Right lobe of liver (tissue), 6 donors: Measurements from ENCODE around the gene NAP1L1. TPM values are rescaled to one million over a fixed set of nuclear protein-coding genes. Genes with fewer than 3 reads are reported as not detected.
A peak's percentile ranks its signal among the peaks of the same experiment; 100 is the strongest.
"Not testable (repeated sequence)": the region's sequence is repeated elsewhere in the genome, so short reads cannot be mapped to it uniquely, and the experiment has no call there.

Source experiments
- ATAC-seq, 4 donors: fragments of 200-7000 bp; cut with Tn5 transposase; one replicate each; pipeline ENCODE4 v1.9.1; 2020; ENCODE audit warnings: mild to moderate bottlenecking in 4 of 4, moderate library complexity in 4 of 4
- DNase-seq, 3 donors: peaks; one replicate each; pipeline ENCODE4 v3.0.0-alpha.2; 2020
- H3K27ac ChIP-seq, 3 donors: fragments of 200-600 bp; one replicate each; pipeline ENCODE4 v1.8.0; 2022
- H3K27me3 ChIP-seq, 2 donors: fragments of 200-600 bp; one replicate each; pipeline ENCODE4 v1.8.0; 2022
- H3K36me3 ChIP-seq, 4 donors: fragments of 200-600 bp; sonication (generic) in 1 of 4; one replicate each; pipeline versions ENCODE4 v1.5.1 to v1.8.0; 2017 to 2022; ENCODE audit warnings: control low read depth in 1 of 4
- H3K4me1 ChIP-seq, 4 donors: fragments of 200-600 bp; sonication (generic) in 1 of 4; one replicate each; pipeline versions ENCODE4 v1.5.1 to v1.8.0; 2017 to 2022; ENCODE audit warnings: control low read depth in 1 of 4
- H3K4me3 ChIP-seq, 3 donors: fragments of 200-600 bp; one replicate each; pipeline ENCODE4 v1.8.0; 2022
- H3K9me3 ChIP-seq, 4 donors: fragments of 200-600 bp; sonication (generic) in 1 of 4; one replicate each; pipeline versions ENCODE4 v1.5.1 to v1.8.0; 2017 to 2022; ENCODE audit warnings: control low read depth in 1 of 4
- POLR2A ChIP-seq: fragments of 450-650 bp; IDR thresholded peaks from one replicate; pipeline ENCODE4 v1.6.1; 2017; ENCODE audit warnings: antibody characterized with exemption, mild to moderate bottlenecking
- WGBS: methylation state at CpG from one replicate; pipeline ENCODE4 v1.1.6; 2018; ENCODE audit warnings: low coverage, low lambda C conversion rate; ENCODE audit not compliant: insufficient coverage; ENCODE audit errors: missing lambda C conversion rate; 5-methylcytosine and 5-hydroxymethylcytosine counted together
- intact Hi-C, 2 donors: fragments of 100-400 bp; cut with DNase I; formaldehyde crosslinking; loops; one replicate each; pipeline versions ENCODE4 v1.11.2 to v1.14.1; 2022
- total RNA-seq, 6 experiments: library from RNA; depleted of rRNA in 2 of 6; stranded (reverse); fragments of >200 nt in 2 of 6; fragmentation: NEBNext Ultra II Directional in 3 of 6; extraction: Animal tissue kit (Norgen Biotek cat#: 25700) in 3 of 6; gene quantifications; one replicate each; pipeline versions ENCODE4 v1.1.0 to v1.2.4, GENCODE V29; 2016 to 2023
- TF ChIP-seq, protein P1 (sequence below), 4 donors: fragments of 200-600 bp in 3 of 4; fragments of 450-650 bp in 1 of 4; IDR thresholded peaks; one replicate each; pipeline versions ENCODE4 v1.5.1 to v1.8.0; 2016 to 2022; ENCODE audit warnings: antibody characterized with exemption in 4 of 4, mild to moderate bottlenecking in 2 of 4
- donor health status: DM: no; HTN: yes; CAD: no.
- donor health status: DM: no; HTN: no; CAD: no.
- donor health status: DM: no; HTN: no; CAD: no.
- donor health status: DM: no; HTN: yes; CAD: no.
- donor health status: DM: no; HTN: yes; CAD: no.

Gene NAP1L1
- total RNA-seq, 6 experiments from 2014 or later = 61.9 to 99.1 (median 81.5) TPM

- no peak for DNase-seq
- TF ChIP-seq, protein P1, sequence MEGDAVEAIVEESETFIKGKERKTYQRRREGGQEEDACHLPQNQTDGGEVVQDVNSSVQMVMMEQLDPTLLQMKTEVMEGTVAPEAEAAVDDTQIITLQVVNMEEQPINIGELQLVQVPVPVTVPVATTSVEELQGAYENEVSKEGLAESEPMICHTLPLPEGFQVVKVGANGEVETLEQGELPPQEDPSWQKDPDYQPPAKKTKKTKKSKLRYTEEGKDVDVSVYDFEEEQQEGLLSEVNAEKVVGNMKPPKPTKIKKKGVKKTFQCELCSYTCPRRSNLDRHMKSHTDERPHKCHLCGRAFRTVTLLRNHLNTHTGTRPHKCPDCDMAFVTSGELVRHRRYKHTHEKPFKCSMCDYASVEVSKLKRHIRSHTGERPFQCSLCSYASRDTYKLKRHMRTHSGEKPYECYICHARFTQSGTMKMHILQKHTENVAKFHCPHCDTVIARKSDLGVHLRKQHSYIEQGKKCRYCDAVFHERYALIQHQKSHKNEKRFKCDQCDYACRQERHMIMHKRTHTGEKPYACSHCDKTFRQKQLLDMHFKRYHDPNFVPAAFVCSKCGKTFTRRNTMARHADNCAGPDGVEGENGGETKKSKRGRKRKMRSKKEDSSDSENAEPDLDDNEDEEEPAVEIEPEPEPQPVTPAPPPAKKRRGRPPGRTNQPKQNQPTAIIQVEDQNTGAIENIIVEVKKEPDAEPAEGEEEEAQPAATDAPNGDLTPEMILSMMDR (IDR thresholded peaks at IDR 0.05) = no peak
- TF ChIP-seq POLR2A = no peak
- intact Hi-C loops = no loop called here
- WGBS = 48% methylated on average over 4 of the region's 4 CpGs
- Histone ChIP-seq H3K4me1 (peaks cover 0 to 25% (median 12%) of the 10 kb centered on the region in 4 donors), H3K36me3 (no peaks in the 10 kb centered on the region), H3K27me3 (no peaks in the 10 kb centered on the region), H3K9me3 (no peaks in the 10 kb centered on the region), H3K4me3 (no peak overlapping the region), H3K27ac (peak overlapping the region in 1 of 3 donors; percentile 35)
- ATAC-seq = peak; percentile 79 to 92 (median 83)
Observed at GRCh38 chr12:75990189-75990912, 94.1 kb downstream of the NAP1L1 start.

DNA sequence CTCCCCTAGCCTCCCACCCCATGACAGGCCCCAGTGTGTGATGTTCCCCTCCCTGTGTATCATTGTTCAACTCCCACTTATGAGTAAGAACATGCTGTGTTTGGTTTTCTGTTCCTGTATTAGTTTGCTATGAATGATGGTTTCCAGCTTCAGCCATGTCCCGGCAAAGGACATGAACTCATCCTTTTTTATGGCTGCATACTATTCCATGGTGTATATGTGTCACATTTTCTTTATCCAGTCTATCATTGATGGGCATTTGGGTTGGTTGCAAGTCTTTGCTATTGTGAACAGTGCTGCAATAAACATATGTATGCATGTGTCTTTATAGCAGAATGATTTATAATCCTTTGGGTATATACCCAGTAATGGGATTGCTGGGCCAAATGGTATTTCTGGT, 96.8 kb downstream of the NAP1L1 start:
- H3K27me3 ChIP-seq, H3K36me3 ChIP-seq, H3K27ac ChIP-seq, intact Hi-C loops, H3K9me3 ChIP-seq, DNase-seq, H3K4me3 ChIP-seq, ATAC-seq: not testable (repeated sequence)
- H3K4me1 ChIP-seq = peaks cover 0 to 26% (median 12%) of the 10 kb centered on the region in 4 donors
- 93% methylated on average over 1 of the region's 1 CpG for WGBS

Other genes starting within 250 kb of the NAP1L1 start
- 10 to 100 TPM in 4 of 6 experiments, 1 to 10 TPM in 2; 1.7 to 22.4 (median 14.3) TPM for gene PHLDA1, start 52.9 kb downstream of the NAP1L1 start, total RNA-seq